H9 (cell line): ENCODE results near the gene EDN1. TPM values are rescaled to one million over a fixed set of nuclear protein-coding genes. Genes with fewer than 3 reads are reported as not detected.

Experiments
- DNase-seq: peaks from one replicate; pipeline ENCODE4 v3.0.0-alpha.2; 2017
- H2AFZ ChIP-seq: one replicate; pipeline ENCODE4 v1.6.1; 2013; ENCODE audit warnings: mild to moderate bottlenecking, low read length, control low read depth, moderate library complexity
- H2AK5ac ChIP-seq: 2 replicates; pipeline ENCODE4 v1.6.1; 2013; ENCODE audit warnings: low read length, control low read depth, mixed read lengths; ENCODE audit not compliant: insufficient read length
- H2BK120ac ChIP-seq: one replicate; pipeline ENCODE4 v1.6.1; 2013; ENCODE audit warnings: low read depth, mild to moderate bottlenecking, low read length, control low read depth, inconsistent platforms; ENCODE audit not compliant: poor library complexity, severe bottlenecking
- H2BK12ac ChIP-seq: 2 replicates; pipeline ENCODE4 v1.6.1; 2013; ENCODE audit warnings: low read length, control low read depth, mixed read lengths, low read depth; ENCODE audit not compliant: insufficient read length
- H2BK15ac ChIP-seq: 2 replicates; pipeline ENCODE4 v1.6.1; 2013; ENCODE audit warnings: low read depth, low read length, control low read depth
- H2BK20ac ChIP-seq: one replicate; pipeline ENCODE4 v1.6.1; 2013; ENCODE audit warnings: low read depth, mild to moderate bottlenecking, low read length, control low read depth, inconsistent platforms; ENCODE audit not compliant: poor library complexity, severe bottlenecking
- H2BK5ac ChIP-seq: 2 replicates; pipeline ENCODE4 v1.6.1; 2013; ENCODE audit warnings: low read length, control low read depth, mixed read lengths; ENCODE audit not compliant: insufficient read length
- H3K14ac ChIP-seq: 2 replicates; pipeline ENCODE4 v1.6.1; 2013; ENCODE audit warnings: low read length, control low read depth; ENCODE audit not compliant: insufficient read depth
- H3K18ac ChIP-seq: 2 replicates; pipeline ENCODE4 v1.6.1; 2013; ENCODE audit warnings: low read depth, mild to moderate bottlenecking, mixed read lengths, low read length, control low read depth; ENCODE audit not compliant: insufficient read length
- H3K23ac ChIP-seq: 2 replicates; pipeline ENCODE4 v1.6.1; 2013; ENCODE audit warnings: low read length, control low read depth, mixed read lengths, low read depth; ENCODE audit not compliant: insufficient read length
- H3K23me2 ChIP-seq: 2 replicates; pipeline ENCODE4 v1.6.1; 2013; ENCODE audit warnings: low read depth, mild to moderate bottlenecking, mixed read lengths, low read length, control low read depth; ENCODE audit not compliant: insufficient read length, poor library complexity, severe bottlenecking
- H3K27ac ChIP-seq: 2 replicates; pipeline ENCODE4 v1.5.1; 2013; ENCODE audit warnings: low read length, control low read depth, mixed read lengths, low read depth; ENCODE audit not compliant: insufficient read length
- H3K27me3 ChIP-seq: 2 replicates; pipeline ENCODE4 v1.6.1; 2013; ENCODE audit warnings: low read length, control low read depth, inconsistent platforms; ENCODE audit not compliant: insufficient read depth
- H3K4ac ChIP-seq: 2 replicates; pipeline ENCODE4 v1.6.1; 2013; ENCODE audit warnings: low read depth, mild to moderate bottlenecking, control low read depth, inconsistent platforms, low read length, moderate library complexity
- H3K4me1 ChIP-seq: 2 replicates; pipeline ENCODE4 v1.6.1; 2013; ENCODE audit warnings: low read length, control low read depth, inconsistent platforms; ENCODE audit not compliant: insufficient read depth
- H3K4me2 ChIP-seq: 2 replicates; pipeline ENCODE4 v1.6.1; 2013; ENCODE audit warnings: low read length, control low read depth, mixed read lengths; ENCODE audit not compliant: insufficient read length, insufficient read depth
- H3K56ac ChIP-seq: 2 replicates; pipeline ENCODE4 v1.6.1; 2013; ENCODE audit warnings: low read depth, mild to moderate bottlenecking, mixed read lengths, low read length, control low read depth; ENCODE audit not compliant: insufficient read length
- H3K79me1 ChIP-seq: 2 replicates; pipeline ENCODE4 v1.6.1; 2013; ENCODE audit warnings: low read depth, mild to moderate bottlenecking, moderate library complexity, low read length, control low read depth, inconsistent platforms; ENCODE audit not compliant: insufficient read depth, poor library complexity, severe bottlenecking
- H3K79me2 ChIP-seq: 2 replicates; pipeline ENCODE4 v1.6.1; 2013; ENCODE audit warnings: low read length, control low read depth, inconsistent platforms; ENCODE audit not compliant: insufficient read depth
- H3K9ac ChIP-seq: 2 replicates; pipeline ENCODE4 v1.6.1; 2013; ENCODE audit warnings: low read length, control low read depth, mixed read lengths; ENCODE audit not compliant: insufficient read length; ENCODE audit errors: extremely low read depth
- H3K9me3 ChIP-seq: one replicate; pipeline ENCODE4 v1.6.1; 2013; ENCODE audit warnings: low read depth, low read length, inconsistent platforms; ENCODE audit not compliant: control insufficient read depth
- H3T11ph ChIP-seq: one replicate; pipeline ENCODE4 v1.6.1; 2013; ENCODE audit warnings: mild to moderate bottlenecking, low read length, control low read depth, inconsistent platforms
- H4K20me1 ChIP-seq: one replicate; pipeline ENCODE4 v1.6.1; 2013; ENCODE audit not compliant: control insufficient read depth, insufficient read length, insufficient read depth
- H4K5ac ChIP-seq: 2 replicates; pipeline ENCODE4 v1.6.1; 2013; ENCODE audit warnings: low read depth, mild to moderate bottlenecking, mixed read lengths, low read length, control low read depth; ENCODE audit not compliant: insufficient read length
- H4K8ac ChIP-seq: replicated peaks from 2 replicates; pipeline ENCODE4 v1.6.1; 2013; ENCODE audit warnings: low read length, control low read depth, mixed read lengths, low read depth; ENCODE audit not compliant: insufficient read length
- H4K91ac ChIP-seq: 2 replicates; pipeline ENCODE4 v1.6.1; 2013; ENCODE audit warnings: low read depth, mild to moderate bottlenecking, moderate library complexity, mixed read lengths, low read length, control low read depth; ENCODE audit not compliant: insufficient read length
- H3K27ac Mint-ChIP-seq, 3 experiments: 2 replicates in 2 of 3; 3 replicates in 1 of 3; pipeline ENCODE4 v1.8.0; 2020 to 2021; ENCODE audit warnings: mixed read lengths in 3 of 3, mild to moderate bottlenecking in 1 of 3, moderate library complexity in 1 of 3
- H3K27me3 Mint-ChIP-seq: 2 replicates; pipeline ENCODE4 v1.8.0; 2021; ENCODE audit warnings: low read depth, mild to moderate bottlenecking, moderate library complexity, mixed read lengths
- H3K36me3 Mint-ChIP-seq, 3 experiments: 2 replicates in 2 of 3; 3 replicates in 1 of 3; pipeline ENCODE4 v1.8.0; 2020 to 2021; ENCODE audit warnings: low read depth in 3 of 3, mixed read lengths in 3 of 3; ENCODE audit not compliant: insufficient read depth in 1 of 3
- H3K4me1 Mint-ChIP-seq, 2 experiments: 2 replicates each; pipeline ENCODE4 v1.8.0; 2020; ENCODE audit warnings: mixed read lengths in 2 of 2
- H3K4me3 Mint-ChIP-seq, 2 experiments: 2 replicates in 1 of 2; 3 replicates in 1 of 2; pipeline ENCODE4 v1.8.0; 2020 to 2021; ENCODE audit warnings: mild to moderate bottlenecking in 2 of 2, mixed read lengths in 2 of 2, moderate library complexity in 1 of 2
- H3K9me3 Mint-ChIP-seq, 2 experiments: 2 replicates in 1 of 2; 3 replicates in 1 of 2; pipeline ENCODE4 v1.8.0; 2020; ENCODE audit warnings: mild to moderate bottlenecking in 2 of 2, mixed read lengths in 2 of 2, moderate library complexity in 1 of 2
- WGBS: extraction: QIAGEN DNeasy Blood & Tissue Kit; methylation state at CpG from one replicate; pipeline ENCODE4 v1.1.7; 2013; ENCODE audit warnings: missing lambda C conversion rate, low lambda C conversion rate, mixed read lengths; ENCODE audit not compliant: insufficient read length; ENCODE audit errors: extremely low coverage; 5-methylcytosine and 5-hydroxymethylcytosine counted together
- total RNA-seq: library from RNA; stranded (reverse); gene quantifications from 2 replicates; pipeline ENCODE4 v1.2.1, GENCODE V29; 2021
- TF ChIP-seq, protein P1 (sequence below): fragments of 200-600 bp; sonication (generic); conservative IDR thresholded peaks from 3 replicates; pipeline ENCODE4 v1.8.0; 2021; ENCODE audit warnings: antibody characterized with exemption, mild to moderate bottlenecking

The EDN1 gene
- total RNA-seq, 1 experiment from 2014 or later = 2.1 TPM

DNA sequence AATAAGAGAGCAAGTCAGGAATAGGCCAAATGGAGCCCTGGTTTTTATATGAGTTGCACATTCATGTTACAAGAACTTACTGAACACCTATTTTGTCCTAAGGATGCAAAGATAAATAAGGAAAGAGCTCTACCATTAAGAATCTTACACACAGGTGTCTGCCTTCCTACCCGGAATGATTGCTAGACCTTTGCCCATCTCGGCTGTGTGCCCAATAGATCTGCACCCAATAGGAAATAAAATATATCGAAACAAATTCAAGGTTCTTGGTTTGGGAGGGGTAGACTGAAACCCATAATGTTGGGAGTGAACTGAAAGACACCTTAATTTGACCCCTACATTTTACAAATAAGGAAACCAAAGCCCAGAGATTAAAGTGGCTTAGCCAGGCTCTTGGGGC, 48.9 kb downstream of the EDN1 start:
- H3K9ac ChIP-seq = no peak overlapping the region
- H2BK20ac ChIP-seq = no peak overlapping the region
- H4K5ac ChIP-seq = no peak overlapping the region
- no peak overlapping the region for H3K27ac ChIP-seq
- no peak overlapping the region for H3K4me2 ChIP-seq
- no peak overlapping the region for H2AK5ac ChIP-seq
- H2BK12ac ChIP-seq = no peak overlapping the region
- H3K9me3 ChIP-seq = no peaks in the 10 kb centered on the region
- Mint-ChIP-seq H3K36me3 (no peaks in the 10 kb centered on the region; a peak in 1 of 7 replicates), H3K9me3 (no peaks in the 10 kb centered on the region), H3K27me3 (no peaks in the 10 kb centered on the region; the same call in 1 of the 2 replicates), H3K4me1 (peaks cover 50 to 64% of the 10 kb centered on the region in 2 experiments), H3K4me3 (no peak overlapping the region), H3K27ac (no peak overlapping the region)
- no peak overlapping the region for H2BK15ac ChIP-seq
- no peaks in the 10 kb centered on the region for H4K20me1 ChIP-seq
- H3K79me2 ChIP-seq = no peaks in the 10 kb centered on the region
- H3K4ac ChIP-seq = no peak overlapping the region
- WGBS = no CpG with 5 or more reads among the region's 3 CpGs
- TF ChIP-seq, protein P1, sequence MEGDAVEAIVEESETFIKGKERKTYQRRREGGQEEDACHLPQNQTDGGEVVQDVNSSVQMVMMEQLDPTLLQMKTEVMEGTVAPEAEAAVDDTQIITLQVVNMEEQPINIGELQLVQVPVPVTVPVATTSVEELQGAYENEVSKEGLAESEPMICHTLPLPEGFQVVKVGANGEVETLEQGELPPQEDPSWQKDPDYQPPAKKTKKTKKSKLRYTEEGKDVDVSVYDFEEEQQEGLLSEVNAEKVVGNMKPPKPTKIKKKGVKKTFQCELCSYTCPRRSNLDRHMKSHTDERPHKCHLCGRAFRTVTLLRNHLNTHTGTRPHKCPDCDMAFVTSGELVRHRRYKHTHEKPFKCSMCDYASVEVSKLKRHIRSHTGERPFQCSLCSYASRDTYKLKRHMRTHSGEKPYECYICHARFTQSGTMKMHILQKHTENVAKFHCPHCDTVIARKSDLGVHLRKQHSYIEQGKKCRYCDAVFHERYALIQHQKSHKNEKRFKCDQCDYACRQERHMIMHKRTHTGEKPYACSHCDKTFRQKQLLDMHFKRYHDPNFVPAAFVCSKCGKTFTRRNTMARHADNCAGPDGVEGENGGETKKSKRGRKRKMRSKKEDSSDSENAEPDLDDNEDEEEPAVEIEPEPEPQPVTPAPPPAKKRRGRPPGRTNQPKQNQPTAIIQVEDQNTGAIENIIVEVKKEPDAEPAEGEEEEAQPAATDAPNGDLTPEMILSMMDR = no peak
- DNase-seq = no peak
- no peak overlapping the region for H3K18ac ChIP-seq
- H3T11ph ChIP-seq = no peak overlapping the region
- H3K23me2 ChIP-seq = no peaks in the 10 kb centered on the region
- H2AFZ ChIP-seq = no peak overlapping the region
- H3K4me1 ChIP-seq = no peaks in the 10 kb centered on the region; the same call in none of the 2 replicates
- H3K27me3 ChIP-seq = no peaks in the 10 kb centered on the region
- H3K14ac ChIP-seq = no peak overlapping the region
- no peak overlapping the region for H3K23ac ChIP-seq
- no peak overlapping the region for H3K56ac ChIP-seq
- H2BK120ac ChIP-seq = no peak overlapping the region
- no peaks in the 10 kb centered on the region for H3K79me1 ChIP-seq
- no peak overlapping the region for H2BK5ac ChIP-seq
- no peak overlapping the region for H4K91ac ChIP-seq
- H4K8ac ChIP-seq = no peak overlapping the region
